ENCODE measurements around the gene TRIP13.

Gene TRIP13

DNA sequence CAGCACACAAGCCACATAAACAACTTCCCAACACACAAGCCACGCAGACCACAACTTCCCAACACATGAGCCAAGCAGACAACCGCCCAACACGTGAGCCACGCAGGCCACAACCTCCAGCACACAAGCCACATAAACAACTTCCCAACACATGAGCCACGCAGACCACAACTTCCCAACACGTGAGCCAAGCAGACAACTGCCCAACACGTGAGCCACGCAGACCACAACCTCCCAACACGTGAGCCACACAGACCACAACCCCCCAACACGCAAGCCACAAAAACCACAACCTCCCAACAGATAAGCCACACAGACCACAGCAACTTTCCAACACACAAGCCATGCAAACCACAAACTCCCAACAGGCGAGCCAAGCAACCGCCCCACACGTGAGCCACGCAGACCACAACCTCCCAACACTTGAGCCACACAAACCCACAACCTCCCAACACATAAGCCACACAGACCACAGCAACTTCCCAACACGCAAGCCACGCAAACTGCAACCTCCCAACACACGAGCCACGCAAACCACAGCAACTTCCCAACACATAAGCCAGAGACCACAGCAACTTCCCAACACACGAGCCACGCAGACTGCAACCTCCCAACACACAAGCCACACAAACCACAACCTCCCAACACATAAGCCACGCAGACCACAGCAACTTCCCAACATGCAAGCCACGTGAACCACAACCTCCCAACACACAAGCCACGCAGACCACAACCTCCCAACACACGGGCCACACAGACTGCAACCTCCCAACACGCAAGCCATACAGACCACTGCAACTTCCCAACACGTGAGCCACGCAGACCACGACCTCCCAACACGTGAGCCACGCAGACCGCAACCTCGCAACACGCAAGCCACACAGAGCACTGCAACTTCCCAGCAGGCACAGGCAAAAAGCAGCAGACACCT, 10.2 kb upstream of the TRIP13 start:
- Histone ChIP-seq H3K4me1 (no peaks in the 10 kb centered on the region), H3K36me3 (peaks cover 66 to 82% (median 79%) of the 10 kb centered on the region in 3 donors), H3K27me3 (no peaks in the 10 kb centered on the region), H3K27ac (no peak overlapping the region), H3K9me3 (no peaks in the 10 kb centered on the region), H3K4me3 (no peak overlapping the region)
- no peak for DNase-seq
- intact Hi-C loops (cut with DNase I; ENCODE audit: low total_unique reads) = no loop called here
- TF ChIP-seq, protein P1, sequence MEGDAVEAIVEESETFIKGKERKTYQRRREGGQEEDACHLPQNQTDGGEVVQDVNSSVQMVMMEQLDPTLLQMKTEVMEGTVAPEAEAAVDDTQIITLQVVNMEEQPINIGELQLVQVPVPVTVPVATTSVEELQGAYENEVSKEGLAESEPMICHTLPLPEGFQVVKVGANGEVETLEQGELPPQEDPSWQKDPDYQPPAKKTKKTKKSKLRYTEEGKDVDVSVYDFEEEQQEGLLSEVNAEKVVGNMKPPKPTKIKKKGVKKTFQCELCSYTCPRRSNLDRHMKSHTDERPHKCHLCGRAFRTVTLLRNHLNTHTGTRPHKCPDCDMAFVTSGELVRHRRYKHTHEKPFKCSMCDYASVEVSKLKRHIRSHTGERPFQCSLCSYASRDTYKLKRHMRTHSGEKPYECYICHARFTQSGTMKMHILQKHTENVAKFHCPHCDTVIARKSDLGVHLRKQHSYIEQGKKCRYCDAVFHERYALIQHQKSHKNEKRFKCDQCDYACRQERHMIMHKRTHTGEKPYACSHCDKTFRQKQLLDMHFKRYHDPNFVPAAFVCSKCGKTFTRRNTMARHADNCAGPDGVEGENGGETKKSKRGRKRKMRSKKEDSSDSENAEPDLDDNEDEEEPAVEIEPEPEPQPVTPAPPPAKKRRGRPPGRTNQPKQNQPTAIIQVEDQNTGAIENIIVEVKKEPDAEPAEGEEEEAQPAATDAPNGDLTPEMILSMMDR (IDR thresholded peaks at IDR 0.05) = no peak

DNA sequence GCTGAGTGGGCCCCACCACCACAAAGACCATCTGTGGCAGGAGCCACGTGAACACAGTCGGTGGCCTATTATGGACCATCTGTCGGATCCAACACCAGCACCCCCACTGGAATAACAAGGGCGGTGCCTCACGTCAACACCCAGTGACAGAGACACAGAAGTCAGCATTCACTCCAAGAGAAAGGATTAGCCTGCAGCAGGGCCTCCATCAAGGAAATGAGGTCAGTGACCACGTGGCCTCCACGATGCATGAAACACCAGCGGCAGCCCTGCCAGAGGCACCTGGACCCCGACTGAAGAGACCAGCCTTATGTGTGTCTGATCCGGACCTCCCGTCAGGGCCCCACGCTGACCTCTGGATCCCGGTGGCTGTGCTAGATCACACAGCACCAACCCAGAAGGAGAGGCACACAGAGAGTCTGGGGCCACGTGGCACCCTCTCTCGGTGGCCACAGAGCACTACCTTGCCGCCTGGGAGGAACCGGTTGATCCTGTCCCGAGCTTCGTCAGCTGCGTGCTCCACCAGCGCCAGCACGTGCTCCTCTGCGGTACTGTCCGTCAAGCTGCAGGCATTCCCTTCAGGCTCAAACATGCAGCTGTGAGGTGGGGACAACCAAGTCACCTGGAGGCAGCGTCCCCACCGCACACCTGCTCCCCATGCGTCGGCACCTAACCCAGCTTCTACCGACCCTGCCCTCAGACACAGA, 9.1 kb upstream of the TRIP13 start:
- Histone ChIP-seq H3K9me3 (no peaks in the 10 kb centered on the region), H3K27ac (no peak overlapping the region), H3K27me3 (no peaks in the 10 kb centered on the region), H3K4me1 (no peaks in the 10 kb centered on the region), H3K36me3 (peaks cover 71 to 84% (median 80%) of the 10 kb centered on the region in 3 donors), H3K4me3 (no peak overlapping the region)
- DNase-seq = no peak
- TF ChIP-seq, protein P1 (IDR thresholded peaks at IDR 0.05) = no peak
- intact Hi-C loops (cut with DNase I; ENCODE audit: low total_unique reads) = no loop called here

GRCh38 chr5:884345-885126, 8.1 kb upstream of the TRIP13 start:
- TF ChIP-seq, protein P1 (IDR thresholded peaks at IDR 0.05) = no peak
- H3K9me3 ChIP-seq = no peaks in the 10 kb centered on the region
- no peak overlapping the region for H3K27ac ChIP-seq
- peaks cover 80 to 93% (median 86%) of the 10 kb centered on the region in 3 donors for H3K36me3 ChIP-seq
- intact Hi-C loops (cut with DNase I; ENCODE audit: low total_unique reads) = no loop called here
- no peaks in the 10 kb centered on the region for H3K27me3 ChIP-seq
- no peaks in the 10 kb centered on the region for H3K4me1 ChIP-seq
- no peak for DNase-seq
- H3K4me3 ChIP-seq = no peak overlapping the region

DNA sequence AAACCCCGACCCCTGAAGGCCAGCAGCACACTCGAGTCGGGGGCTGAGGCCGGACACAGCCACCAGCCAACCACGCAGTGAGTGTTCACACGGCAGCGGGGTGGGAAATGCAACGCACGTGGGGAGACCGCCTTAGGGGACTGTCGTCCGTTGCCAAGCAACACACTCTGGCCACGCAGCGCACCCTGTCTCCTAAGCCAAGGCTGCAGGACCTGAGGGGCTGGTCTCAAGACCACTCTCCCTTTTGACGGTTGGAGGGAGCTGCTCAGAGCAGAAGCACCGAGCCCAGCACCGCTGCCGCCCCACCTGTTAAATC, 7.6 kb upstream of the TRIP13 start:
- H3K27ac ChIP-seq = no peak overlapping the region
- DNase-seq = no peak
- intact Hi-C loops (cut with DNase I; ENCODE audit: low total_unique reads) = no loop called here

GRCh38 chr5:885529-885928, 7.2 kb upstream of the TRIP13 start:
- Histone ChIP-seq H3K27me3 (no peaks in the 10 kb centered on the region), H3K36me3 (peaks cover 87 to 100% (median 94%) of the 10 kb centered on the region in 3 donors), H3K4me1 (peaks cover 0 to 2% (median 0%) of the 10 kb centered on the region in 4 donors), H3K27ac (no peak overlapping the region), H3K9me3 (no peaks in the 10 kb centered on the region), H3K4me3 (no peak overlapping the region)
- TF ChIP-seq, protein P1 (IDR thresholded peaks at IDR 0.05) = no peak
- intact Hi-C loops (cut with DNase I; ENCODE audit: low total_unique reads) = no loop called here
- no peak for DNase-seq

More for the DNA sequence above, 7.6 kb upstream of the TRIP13 start:
- Histone ChIP-seq H3K36me3 (peaks cover 86 to 98% (median 91%) of the 10 kb centered on the region in 3 donors), H3K9me3 (no peaks in the 10 kb centered on the region), H3K4me3 (no peak overlapping the region), H3K4me1 (no peaks in the 10 kb centered on the region), H3K27me3 (no peaks in the 10 kb centered on the region)
- TF ChIP-seq, protein P1 (IDR thresholded peaks at IDR 0.05) = no peak

Data from tibial artery (tissue), 4 donors.